HG02642 (cell line): ENCODE results near the gene ATP5PO.
"Not testable (repeated sequence)": the region's sequence is repeated elsewhere in the genome, so short reads cannot be mapped to it uniquely, and the experiment has no call there.

Experiments
- ATAC-seq: cut with Tn5 transposase; IDR thresholded peaks from one replicate; pipeline ENCODE4 v1.9.1; 2021; ENCODE audit warnings: mild to moderate bottlenecking; ENCODE audit not compliant: unreplicated experiment, poor library complexity

Gene ATP5PO

GRCh38 chr21:33942426-33942825, 26.8 kb upstream of the ATP5PO start:
- no peak for ATAC-seq

- ATAC-seq, result no peak
Observed at GRCh38 chr21:33940881-33941245, 25.3 kb upstream of the ATP5PO start.

- ATAC-seq, result no peak
Observed at GRCh38 chr21:33940164-33940880, 24.7 kb upstream of the ATP5PO start.

GRCh38 chr21:33939226-33939625, 23.6 kb upstream of the ATP5PO start:
- no peak for ATAC-seq

GRCh38 chr21:33938381-33938780, 22.8 kb upstream of the ATP5PO start:
- ATAC-seq, result no peak

- ATAC-seq, result no peak
Observed at GRCh38 chr21:33937931-33938339, 22.3 kb upstream of the ATP5PO start.

- no peak for ATAC-seq
Observed at GRCh38 chr21:33937146-33937545, 21.5 kb upstream of the ATP5PO start.

- ATAC-seq, result no peak
Observed at GRCh38 chr21:33936301-33937038, 20.9 kb upstream of the ATP5PO start.

- no peak for ATAC-seq
Observed at GRCh38 chr21:33932731-33933130, 17.1 kb upstream of the ATP5PO start.

- ATAC-seq, result no peak
Observed at GRCh38 chr21:33931799-33932390, 16.3 kb upstream of the ATP5PO start.

- ATAC-seq, result not testable (repeated sequence)
Observed at GRCh38 chr21:33931052-33931798, 15.6 kb upstream of the ATP5PO start.

- ATAC-seq, result not testable (repeated sequence)
Observed at GRCh38 chr21:33926248-33926647, 10.6 kb upstream of the ATP5PO start.

GRCh38 chr21:33924766-33925100, 9.1 kb upstream of the ATP5PO start:
- ATAC-seq, result no peak

GRCh38 chr21:33924079-33924765, 8.6 kb upstream of the ATP5PO start:
- peak; percentile 92 for ATAC-seq

- no peak for ATAC-seq
Observed at GRCh38 chr21:33917421-33917820, 1.8 kb upstream of the ATP5PO start.

- no peak for ATAC-seq
Observed at GRCh38 chr21:33916200-33916567, 580 bp upstream of the ATP5PO start.

GRCh38 chr21:33914188-33914587, 1.4 kb downstream of the ATP5PO start:
- no peak for ATAC-seq

GRCh38 chr21:33909756-33910155, 5.8 kb downstream of the ATP5PO start:
- no peak for ATAC-seq

GRCh38 chr21:33908760-33909159, 6.8 kb downstream of the ATP5PO start:
- no peak for ATAC-seq

- ATAC-seq, result no peak
Observed at GRCh38 chr21:33904041-33904440, 11.6 kb downstream of the ATP5PO start.
